K562 (cell line): ENCODE data around the gene BPNT1. TPM values are rescaled to one million over a fixed set of nuclear protein-coding genes. Genes with fewer than 3 reads are reported as not detected.
A peak's percentile ranks its signal among the peaks of the same experiment; 100 is the strongest.

Experiments used
- ATAC-seq: fragments of 200-7000 bp; cut with Tn5 transposase; 3 replicates; pipeline ENCODE4 v1.9.1; 2020; ENCODE audit warnings: moderate library complexity
- BruUV-seq: library from RNA; stranded (reverse); fragments of 400-500 nt; replicated peaks from 2 replicates; lab custom pipeline; 2021; lab: Mats Ljungman, UMichigan
- CTCF ChIA-PET: fragments of 300-600 bp; formaldehyde crosslinking; extraction: SDS; loops from one replicate; lab custom pipeline; 2021; ENCODE audit warnings: low intra/inter-chr PET ratio; lab: Yijun Ruan, JAX
- POLR2A ChIA-PET: fragments of 300-600, 350-650 bp; sonication (Branson Sonifier 250); formaldehyde crosslinking; extraction: SDS; loops from one replicate; lab custom pipeline; 2021; ENCODE audit warnings: antibody characterized with exemption, inconsistent platforms; lab: Yijun Ruan, JAX
- DNase-seq, 4 experiments: peaks; one replicate each; pipeline versions ENCODE4 v3.0.0 to v3.0.0-alpha.2; 2011 to 2018; ENCODE audit warnings: low spot score in 3 of 4, mixed read lengths in 3 of 4; ENCODE audit errors: extremely low read depth in 1 of 4
- FAIRE-seq: peaks from 2 replicates; lab custom pipeline; 2011; peaks lifted over from hg19 to GRCh38; lab: Jason Lieb, UNC
- H2AFZ ChIP-seq: 2 replicates; pipeline ENCODE4 v1.6.0; 2011; ENCODE audit warnings: low read depth, low read length, control low read depth, inconsistent platforms
- H3K27ac ChIP-seq: fragments of 200-600 bp; 3 replicates; pipeline ENCODE4 v1.8.0; 2011; ENCODE audit warnings: low read depth, mild to moderate bottlenecking, control low read depth, inconsistent platforms, low read length, moderate library complexity, mixed read lengths; ENCODE audit errors: extremely low read depth
- H3K27me3 ChIP-seq, 2 experiments: fragments of 300-600 bp in 1 of 2; 2 replicates in 1 of 2; 3 replicates in 1 of 2; pipeline versions ENCODE4 v1.6.0 to v1.8.0; 2011; ENCODE audit warnings: inconsistent platforms in 2 of 2, low read length in 2 of 2, mild to moderate bottlenecking in 1 of 2, mixed read lengths in 1 of 2, moderate library complexity in 1 of 2; ENCODE audit not compliant: control insufficient read depth in 2 of 2, insufficient read depth in 2 of 2
- H3K36me3 ChIP-seq: fragments of 300-600 bp; 3 replicates; pipeline ENCODE4 v1.8.0; 2011; ENCODE audit warnings: mild to moderate bottlenecking, low read length, inconsistent platforms; ENCODE audit not compliant: control insufficient read depth, insufficient read depth
- H3K4me1 ChIP-seq, 2 experiments: fragments of 200-600 bp in 1 of 2; replicated peaks in 1 of 2; 2 replicates in 1 of 2; 3 replicates in 1 of 2; pipeline versions ENCODE4 v1.5.1 to v1.8.0; 2011; ENCODE audit warnings: inconsistent platforms in 2 of 2, low read length in 2 of 2, mild to moderate bottlenecking in 1 of 2, mixed read lengths in 1 of 2, moderate library complexity in 1 of 2; ENCODE audit not compliant: control insufficient read depth in 2 of 2, insufficient read depth in 2 of 2
- H3K4me2 ChIP-seq: 2 replicates; pipeline ENCODE4 v1.6.1; 2011; ENCODE audit warnings: low read length, control low read depth, inconsistent platforms, mixed read lengths; ENCODE audit not compliant: insufficient read depth
- H3K4me3 ChIP-seq: fragments of 200-600 bp; sonication (generic), shearing (Covaris generic); 2 replicates; pipeline ENCODE4 v1.5.1; 2016; ENCODE audit warnings: control low read depth, inconsistent platforms
- H3K79me2 ChIP-seq: fragments of 200-600 bp; 3 replicates; pipeline ENCODE4 v1.8.0; 2011; ENCODE audit warnings: low read length, inconsistent platforms; ENCODE audit not compliant: control insufficient read depth, insufficient read depth
- H3K9ac ChIP-seq, 2 experiments: 2 replicates each; pipeline versions ENCODE4 v1.6.0 to v1.6.1; 2011; ENCODE audit warnings: low read depth in 2 of 2, low read length in 2 of 2, control low read depth in 1 of 2, inconsistent platforms in 1 of 2, mild to moderate bottlenecking in 1 of 2, mixed read lengths in 1 of 2; ENCODE audit not compliant: insufficient read depth in 1 of 2
- H3K9me1 ChIP-seq: one replicate; pipeline ENCODE4 v1.6.0; 2011; ENCODE audit warnings: inconsistent platforms, mild to moderate bottlenecking, low read length, moderate library complexity; ENCODE audit not compliant: control insufficient read depth, insufficient read depth
- H3K9me3 ChIP-seq: replicated peaks from 2 replicates; pipeline ENCODE4 v1.5.1; 2011; ENCODE audit warnings: low read depth, low read length, inconsistent platforms; ENCODE audit not compliant: control insufficient read depth, insufficient read depth
- H4K20me1 ChIP-seq: replicated peaks from 2 replicates; pipeline ENCODE4 v1.6.1; 2011; ENCODE audit warnings: low read length, inconsistent platforms, mixed read lengths; ENCODE audit not compliant: control insufficient read depth, insufficient read depth
- ARID2 ChIP-seq: fragments of 450-650 bp; IDR thresholded peaks from 2 replicates; pipeline ENCODE4 v1.6.1; 2017; ENCODE audit warnings: antibody characterized with exemption, mild to moderate bottlenecking
- FOXJ2 ChIP-seq: fragments of 200-800 bp; sonication (Bioruptor generic); IDR thresholded peaks from 2 replicates; pipeline ENCODE4 v1.6.1; 2016; ENCODE audit warnings: missing genetic modification characterization, missing compliant biosample characterization
- GABPB1 ChIP-seq: sonication (generic); formaldehyde crosslinking; IDR thresholded peaks from 2 replicates; pipeline ENCODE4 v1.8.0; 2022; ENCODE audit warnings: mild to moderate bottlenecking, missing genetic modification reagents
- HDAC2 ChIP-seq: fragments of 450-650 bp; IDR thresholded peaks from 2 replicates; pipeline ENCODE4 v1.6.1; 2016; ENCODE audit warnings: mild to moderate bottlenecking
- MAFK ChIP-seq: IDR thresholded peaks from 2 replicates; pipeline ENCODE4 v1.6.1; 2011; ENCODE audit warnings: low read length, improper control_type of control experiment
- MEIS2 ChIP-seq: fragments of 450-650 bp; IDR thresholded peaks from 2 replicates; pipeline ENCODE4 v1.6.1; 2014; ENCODE audit warnings: mild to moderate bottlenecking; ENCODE audit not compliant: partially characterized antibody
- NFE2L1 ChIP-seq: fragments of 450-650 bp; IDR thresholded peaks from 2 replicates; pipeline ENCODE4 v1.6.1; 2016; ENCODE audit warnings: missing genetic modification characterization, low read depth, mild to moderate bottlenecking, missing compliant biosample characterization, moderate library complexity, borderline replicate concordance
- ZNF445 ChIP-seq: fragments of 250-450 bp; sonication (Bioruptor Pico); IDR thresholded peaks from 2 replicates; pipeline ENCODE4 v1.4.0; 2020; ENCODE audit warnings: low read depth, mild to moderate bottlenecking, moderate library complexity
- ZNF551 ChIP-seq: fragments of 250-450 bp; sonication (Bioruptor Pico); IDR thresholded peaks from 2 replicates; pipeline ENCODE4 v1.5.0; 2021; ENCODE audit warnings: mild to moderate bottlenecking, moderate library complexity
- ZNF57 ChIP-seq: fragments of 450-650 bp; formaldehyde crosslinking; IDR thresholded peaks from 2 replicates; pipeline ENCODE4 v1.4.0; 2020; ENCODE audit warnings: mild to moderate bottlenecking, moderate library complexity
- ZZZ3 ChIP-seq: fragments of 450-650 bp; IDR thresholded peaks from 2 replicates; pipeline ENCODE4 v1.6.1; 2016; ENCODE audit warnings: antibody characterized with exemption, mild to moderate bottlenecking, moderate library complexity
- WGBS: fragments of 100-300 bp; shearing (Covaris generic); methylation state at CpG from one replicate; pipeline ENCODE4 v1.1.6; 2016; ENCODE audit warnings: low coverage, mixed read lengths; ENCODE audit not compliant: insufficient coverage; ENCODE audit errors: missing lambda C conversion rate; 5-methylcytosine and 5-hydroxymethylcytosine counted together
- in situ Hi-C: fragments of 300-500 bp; cut with MboI; formaldehyde crosslinking; loops from 4 replicates; pipeline ENCODE4 v1.15.0; 2018; ENCODE audit warnings: inconsistent platforms, mixed read lengths
- intact Hi-C: fragments of 100-400 bp; cut with micrococcal nuclease; formaldehyde crosslinking; loops from 2 replicates; pipeline ENCODE4 v1.14.2; 2022
- polyA plus RNA-seq, 8 experiments: library from polyadenylated mRNA; depleted of rRNA in 4 of 8; stranded (reverse) in 5 of 8; unstranded in 3 of 8; fragments of >200 nt; fragmentation: Nextera tagmentation in 2 of 8; fragmentation: Illumina TruSeq in 1 of 8; extraction: Ambion mirVana in 2 of 8; extraction: Trizol in 1 of 8; gene quantifications; 2 replicates each; pipeline versions ENCODE4 v1.2.1 to v1.2.3, GENCODE V29; 2011 to 2014; ENCODE audit warnings: inconsistent platforms in 1 of 8, missing spikeins in 1 of 8
- total RNA-seq, 7 experiments: library from RNA; depleted of rRNA in 6 of 7; stranded (reverse); fragments of >200 nt in 6 of 7; fragmentation: Illumina TruSeq in 2 of 7; extraction: Trizol in 2 of 7; gene quantifications; 2 replicates each; pipeline versions ENCODE4 v1.2.1 to v1.2.3, GENCODE V29; 2011 to 2021; ENCODE audit warnings: low replicate concordance in 1 of 7
- TF ChIP-seq, protein P1 (sequence below): fragments of 450-650 bp; formaldehyde crosslinking; IDR thresholded peaks from 2 replicates; pipeline ENCODE4 v1.4.0; 2020; ENCODE audit warnings: mild to moderate bottlenecking, moderate library complexity
- TF ChIP-seq, protein P2 (sequence below): fragments of 450-650 bp; formaldehyde crosslinking; IDR thresholded peaks from 2 replicates; pipeline ENCODE4 v1.4.0; 2022; ENCODE audit warnings: missing genetic modification characterization
- TF ChIP-seq, protein P3 (sequence below), 3 experiments: IDR thresholded peaks in 2 of 3; conservative IDR thresholded peaks in 1 of 3; 2 replicates each; pipeline ENCODE4 v1.5.1; 2011 to 2012; ENCODE audit warnings: low read length in 3 of 3, mild to moderate bottlenecking in 3 of 3, control low read depth in 2 of 3, improper control_type of control experiment in 1 of 3, inconsistent platforms in 1 of 3, low read depth in 1 of 3, mixed read lengths in 1 of 3, moderate library complexity in 1 of 3; ENCODE audit not compliant: insufficient read depth in 2 of 3
- TF ChIP-seq, protein P4 (sequence below): fragments of 150-350 bp; conservative IDR thresholded peaks from 2 replicates; pipeline ENCODE4 v1.6.1; 2014; ENCODE audit warnings: low read length

BPNT1 gene
- total and polyA plus RNA-seq, 9 of the 15 experiments (the other 6 are each of a cell fraction or from before 2014, with no cell fraction given), result 30.2 to 73.8 (median 40.5) TPM

DNA sequence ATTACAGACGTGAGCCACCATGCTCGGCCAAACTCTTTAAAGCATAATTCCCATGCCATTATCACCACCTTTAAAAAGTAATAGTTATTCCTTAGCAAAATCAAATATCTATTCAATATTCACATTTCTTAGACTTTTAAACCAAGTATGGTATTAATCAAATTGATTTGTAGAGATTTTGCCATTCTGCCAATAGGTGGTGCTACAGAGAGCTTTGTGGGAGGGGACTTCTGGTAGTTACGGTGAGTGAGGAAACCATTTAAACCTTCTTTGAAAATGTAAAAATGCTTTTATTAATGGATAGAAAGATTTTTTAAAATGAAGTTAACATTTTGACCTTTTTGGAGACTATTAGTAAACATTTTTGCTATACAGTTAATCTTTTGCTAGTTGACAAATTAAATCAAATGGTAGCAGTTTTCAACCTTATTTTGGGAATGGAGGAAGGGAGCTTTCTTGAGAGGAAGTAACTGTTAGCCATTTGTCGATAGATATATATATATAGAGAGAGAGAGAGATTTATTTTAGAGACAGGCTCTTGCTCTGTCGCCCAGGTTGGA is 23.6 kb upstream of the BPNT1 start:
- 65% methylated on average over 5 of the region's 5 CpGs for WGBS
- ChIA-PET POLR2A (interaction anchor here (0.7 to 1.7 kb wide), 5 partner anchors 10 to 240 kb away, joined by 3 to 5 read pairs (median 3); no protein-coding TSS in a partner anchor), CTCF (no interaction called here)
- Histone ChIP-seq H3K4me2 (no peak overlapping the region), H2AFZ (no peak overlapping the region), H3K9me3 (no peaks in the 10 kb centered on the region), H3K4me3 (no peak overlapping the region), H3K9me1 (no peaks in the 10 kb centered on the region), H3K27ac (no peak overlapping the region), H3K27me3 (no peaks in the 10 kb centered on the region), H3K79me2 (no peaks in the 10 kb centered on the region), H3K36me3 (peaks cover 81% of the 10 kb centered on the region), H3K9ac (no peak overlapping the region), H4K20me1 (0 out of 2 replicates have a peak, but pooled peaks cover 3% of the 10 kb centered on the region), H3K4me1 (no peaks in the 10 kb centered on the region)
- ATAC-seq (peak; percentile 87), DNase-seq (peak; percentile 49 to 68 (median 61)), FAIRE-seq (peak; percentile 85)
- no TSS peak for BruUV-seq
- in situ Hi-C loops, result no loop called here
- intact Hi-C loops, result loop anchor here (10.0 kb wide), 1 partner anchor 278 kb away; no protein-coding TSS in a partner anchor
- no peak for TF ChIP-seq FOXJ2
- TF ChIP-seq, protein P1, sequence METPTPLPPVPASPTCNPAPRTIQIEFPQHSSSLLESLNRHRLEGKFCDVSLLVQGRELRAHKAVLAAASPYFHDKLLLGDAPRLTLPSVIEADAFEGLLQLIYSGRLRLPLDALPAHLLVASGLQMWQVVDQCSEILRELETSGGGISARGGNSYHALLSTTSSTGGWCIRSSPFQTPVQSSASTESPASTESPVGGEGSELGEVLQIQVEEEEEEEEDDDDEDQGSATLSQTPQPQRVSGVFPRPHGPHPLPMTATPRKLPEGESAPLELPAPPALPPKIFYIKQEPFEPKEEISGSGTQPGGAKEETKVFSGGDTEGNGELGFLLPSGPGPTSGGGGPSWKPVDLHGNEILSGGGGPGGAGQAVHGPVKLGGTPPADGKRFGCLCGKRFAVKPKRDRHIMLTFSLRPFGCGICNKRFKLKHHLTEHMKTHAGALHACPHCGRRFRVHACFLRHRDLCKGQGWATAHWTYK, result no peak
- peak; percentile 46; the same call in 1 of the 2 replicates for TF ChIP-seq ZZZ3
- TF ChIP-seq, protein P2, sequence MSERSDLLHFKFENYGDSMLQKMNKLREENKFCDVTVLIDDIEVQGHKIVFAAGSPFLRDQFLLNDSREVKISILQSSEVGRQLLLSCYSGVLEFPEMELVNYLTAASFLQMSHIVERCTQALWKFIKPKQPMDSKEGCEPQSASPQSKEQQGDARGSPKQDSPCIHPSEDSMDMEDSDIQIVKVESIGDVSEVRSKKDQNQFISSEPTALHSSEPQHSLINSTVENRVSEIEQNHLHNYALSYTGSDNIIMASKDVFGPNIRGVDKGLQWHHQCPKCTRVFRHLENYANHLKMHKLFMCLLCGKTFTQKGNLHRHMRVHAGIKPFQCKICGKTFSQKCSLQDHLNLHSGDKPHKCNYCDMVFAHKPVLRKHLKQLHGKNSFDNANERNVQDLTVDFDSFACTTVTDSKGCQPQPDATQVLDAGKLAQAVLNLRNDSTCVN (CRISPR knock-in tag), result no peak
- TF ChIP-seq ZNF445 (CRISPR knock-in tag), result no peak
- 0 out of 2 replicates have a peak, but pooled peaks have one; percentile 23 for TF ChIP-seq HDAC2
- TF ChIP-seq NFE2L1, result no peak
- TF ChIP-seq GABPB1 (CRISPR knock-in tag), result no peak
- no peak for TF ChIP-seq MAFK
- TF ChIP-seq, protein P3, sequence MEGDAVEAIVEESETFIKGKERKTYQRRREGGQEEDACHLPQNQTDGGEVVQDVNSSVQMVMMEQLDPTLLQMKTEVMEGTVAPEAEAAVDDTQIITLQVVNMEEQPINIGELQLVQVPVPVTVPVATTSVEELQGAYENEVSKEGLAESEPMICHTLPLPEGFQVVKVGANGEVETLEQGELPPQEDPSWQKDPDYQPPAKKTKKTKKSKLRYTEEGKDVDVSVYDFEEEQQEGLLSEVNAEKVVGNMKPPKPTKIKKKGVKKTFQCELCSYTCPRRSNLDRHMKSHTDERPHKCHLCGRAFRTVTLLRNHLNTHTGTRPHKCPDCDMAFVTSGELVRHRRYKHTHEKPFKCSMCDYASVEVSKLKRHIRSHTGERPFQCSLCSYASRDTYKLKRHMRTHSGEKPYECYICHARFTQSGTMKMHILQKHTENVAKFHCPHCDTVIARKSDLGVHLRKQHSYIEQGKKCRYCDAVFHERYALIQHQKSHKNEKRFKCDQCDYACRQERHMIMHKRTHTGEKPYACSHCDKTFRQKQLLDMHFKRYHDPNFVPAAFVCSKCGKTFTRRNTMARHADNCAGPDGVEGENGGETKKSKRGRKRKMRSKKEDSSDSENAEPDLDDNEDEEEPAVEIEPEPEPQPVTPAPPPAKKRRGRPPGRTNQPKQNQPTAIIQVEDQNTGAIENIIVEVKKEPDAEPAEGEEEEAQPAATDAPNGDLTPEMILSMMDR (IDR thresholded peaks at IDR 0.05 in 2 of 3, conservative IDR thresholded peaks at IDR 0.05 in 1 of 3; ENCODE audit: insufficient read depth in 2 of 3, low read depth in 1 of 3, low read length in 3 of 3), result peak; percentile 41 to 79 (median 76); a peak in 5 of 6 replicates
- TF ChIP-seq, protein P4, sequence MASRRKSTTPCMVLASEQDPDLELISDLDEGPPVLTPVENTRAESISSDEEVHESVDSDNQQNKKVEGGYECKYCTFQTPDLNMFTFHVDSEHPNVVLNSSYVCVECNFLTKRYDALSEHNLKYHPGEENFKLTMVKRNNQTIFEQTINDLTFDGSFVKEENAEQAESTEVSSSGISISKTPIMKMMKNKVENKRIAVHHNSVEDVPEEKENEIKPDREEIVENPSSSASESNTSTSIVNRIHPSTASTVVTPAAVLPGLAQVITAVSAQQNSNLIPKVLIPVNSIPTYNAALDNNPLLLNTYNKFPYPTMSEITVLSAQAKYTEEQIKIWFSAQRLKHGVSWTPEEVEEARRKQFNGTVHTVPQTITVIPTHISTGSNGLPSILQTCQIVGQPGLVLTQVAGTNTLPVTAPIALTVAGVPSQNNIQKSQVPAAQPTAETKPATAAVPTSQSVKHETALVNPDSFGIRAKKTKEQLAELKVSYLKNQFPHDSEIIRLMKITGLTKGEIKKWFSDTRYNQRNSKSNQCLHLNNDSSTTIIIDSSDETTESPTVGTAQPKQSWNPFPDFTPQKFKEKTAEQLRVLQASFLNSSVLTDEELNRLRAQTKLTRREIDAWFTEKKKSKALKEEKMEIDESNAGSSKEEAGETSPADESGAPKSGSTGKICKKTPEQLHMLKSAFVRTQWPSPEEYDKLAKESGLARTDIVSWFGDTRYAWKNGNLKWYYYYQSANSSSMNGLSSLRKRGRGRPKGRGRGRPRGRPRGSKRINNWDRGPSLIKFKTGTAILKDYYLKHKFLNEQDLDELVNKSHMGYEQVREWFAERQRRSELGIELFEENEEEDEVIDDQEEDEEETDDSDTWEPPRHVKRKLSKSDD, result 0 out of 2 replicates have a peak, but pooled peaks have one; percentile 60
- no peak for TF ChIP-seq ARID2
- TF ChIP-seq ZNF57 (CRISPR knock-in tag), result no peak
- TF ChIP-seq ZNF551 (CRISPR knock-in tag), result no peak
- TF ChIP-seq MEIS2, result peak; percentile 37
